OCI-LY1 (cell line): Measurements from ENCODE around the gene BAIAP2L1.

Source experiments
- H2AFZ ChIP-seq: fragments of 200-600 bp; sonication (generic), shearing (Covaris generic); 2 replicates; pipeline ENCODE4 v1.6.0; 2014; ENCODE audit warnings: antibody characterized with exemption, mild to moderate bottlenecking, low read length
- H3F3A ChIP-seq: fragments of 200-600 bp; sonication (generic), shearing (Covaris generic); 2 replicates; pipeline ENCODE4 v1.6.0; 2014; ENCODE audit warnings: mild to moderate bottlenecking, antibody characterized with exemption, low read length, moderate library complexity; ENCODE audit not compliant: insufficient read depth
- H3K27ac ChIP-seq: fragments of 200-600 bp; sonication (generic); 2 replicates; pipeline ENCODE4 v1.5.1; 2014; ENCODE audit warnings: low read length, mixed run types, mild to moderate bottlenecking, low read depth; ENCODE audit not compliant: poor library complexity, severe bottlenecking
- H3K27me3 ChIP-seq: fragments of 200-600 bp; sonication (generic); 2 replicates; pipeline ENCODE4 v1.6.0; 2014; ENCODE audit warnings: antibody characterized with exemption, mild to moderate bottlenecking, low read length, moderate library complexity; ENCODE audit not compliant: insufficient read depth
- H3K36me3 ChIP-seq: fragments of 200-600 bp; sonication (generic); 2 replicates; pipeline ENCODE4 v1.6.1; 2014; ENCODE audit warnings: mild to moderate bottlenecking, antibody characterized with exemption, low read length, moderate library complexity, mixed read lengths; ENCODE audit not compliant: insufficient read depth
- H3K4me1 ChIP-seq: fragments of 200-600 bp; sonication (generic); 2 replicates; pipeline ENCODE4 v1.5.1; 2014; ENCODE audit warnings: mild to moderate bottlenecking, low read length, moderate library complexity; ENCODE audit not compliant: insufficient read depth, severe bottlenecking
- H3K4me2 ChIP-seq: fragments of 200-600 bp; sonication (generic), shearing (Covaris generic); 2 replicates; pipeline ENCODE4 v1.6.1; 2014; ENCODE audit warnings: low read length
- H3K4me3 ChIP-seq: fragments of 200-600 bp; sonication (generic); 2 replicates; pipeline ENCODE4 v1.5.1; 2014; ENCODE audit warnings: low read length, low read depth, mild to moderate bottlenecking, mixed read lengths; ENCODE audit not compliant: poor library complexity, severe bottlenecking
- H3K79me2 ChIP-seq: fragments of 200-600 bp; shearing (Covaris generic); 2 replicates; pipeline ENCODE4 v1.6.1; 2016; ENCODE audit warnings: mixed run types, low read length, mixed read lengths; ENCODE audit not compliant: insufficient read depth
- H3K9ac ChIP-seq: fragments of 200-600 bp; sonication (generic), shearing (Covaris generic); 2 replicates; pipeline ENCODE4 v1.6.1; 2014; ENCODE audit warnings: mild to moderate bottlenecking, low read length, mixed read lengths
- H3K9me2 ChIP-seq: fragments of 200-600 bp; sonication (generic), shearing (Covaris generic); 2 replicates; pipeline ENCODE4 v1.6.1; 2014; ENCODE audit warnings: low read depth, mild to moderate bottlenecking, low read length, mixed read lengths
- H3K9me3 ChIP-seq: fragments of 200-600 bp; shearing (Covaris generic); 2 replicates; pipeline ENCODE4 v1.6.1; 2014; ENCODE audit warnings: low read length, mixed read lengths
- H4K20me1 ChIP-seq: fragments of 200-600 bp; sonication (generic), shearing (Covaris generic); 2 replicates; pipeline ENCODE4 v1.6.0; 2016; ENCODE audit warnings: mild to moderate bottlenecking, low read length; ENCODE audit not compliant: insufficient read depth
- EZH2 ChIP-seq: fragments of 200-600 bp; sonication (generic), shearing (Covaris generic); IDR thresholded peaks from 2 replicates; pipeline ENCODE4 v1.8.0; 2017; ENCODE audit warnings: borderline replicate concordance, mixed run types, mild to moderate bottlenecking, antibody characterized with exemption, low read length, moderate library complexity, mixed read lengths
- TF ChIP-seq, protein P1 (sequence below): fragments of 200-600 bp; sonication (generic), shearing (Covaris generic); IDR thresholded peaks from 2 replicates; pipeline ENCODE4 v1.5.1; 2017; ENCODE audit warnings: mild to moderate bottlenecking, antibody characterized with exemption, low read length, moderate library complexity, mixed read lengths

BAIAP2L1 gene

DNA sequence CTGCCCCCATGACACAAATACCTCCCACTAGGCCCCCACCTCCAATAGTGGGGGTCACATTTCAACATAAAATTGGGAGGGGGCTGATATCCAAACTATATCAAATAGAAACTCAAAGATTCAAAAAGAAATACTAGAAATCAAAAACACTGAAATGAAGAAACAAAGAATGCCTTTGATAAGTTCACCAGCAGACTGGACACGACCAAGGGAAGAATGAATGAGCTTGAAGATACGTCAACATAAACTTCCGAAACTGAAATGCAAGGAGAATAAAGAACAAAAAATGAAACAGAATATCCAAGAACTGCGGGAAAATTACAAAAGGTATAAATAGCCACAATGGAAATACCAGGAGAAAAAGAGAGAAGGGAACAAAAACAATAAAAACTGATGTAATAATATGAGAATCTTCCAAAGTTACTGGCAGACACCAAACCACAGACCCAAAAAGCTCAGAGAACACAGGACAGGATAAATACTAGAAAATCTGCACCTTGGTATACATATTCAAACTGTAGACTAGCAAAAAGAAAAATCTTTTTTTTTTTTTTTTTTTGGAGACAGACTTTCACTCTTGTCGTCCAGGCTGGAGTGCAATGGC lies 69.9 kb downstream of the BAIAP2L1 start:
- Histone ChIP-seq H3K9me2 (no peaks in the 10 kb centered on the region), H3K9me3 (no peaks in the 10 kb centered on the region), H3F3A (no peaks in the 10 kb centered on the region), H3K27me3 (peaks cover under 1% of the 10 kb centered on the region; the same call in 1 of the 2 replicates), H3K36me3 (no peaks in the 10 kb centered on the region), H3K4me3 (no peak overlapping the region), H3K79me2 (no peaks in the 10 kb centered on the region), H4K20me1 (no peaks in the 10 kb centered on the region), H3K27ac (no peak overlapping the region), H2AFZ (no peak overlapping the region), H3K4me1 (no peaks in the 10 kb centered on the region), H3K9ac (no peak overlapping the region), H3K4me2 (no peak overlapping the region)
- TF ChIP-seq, protein P1, sequence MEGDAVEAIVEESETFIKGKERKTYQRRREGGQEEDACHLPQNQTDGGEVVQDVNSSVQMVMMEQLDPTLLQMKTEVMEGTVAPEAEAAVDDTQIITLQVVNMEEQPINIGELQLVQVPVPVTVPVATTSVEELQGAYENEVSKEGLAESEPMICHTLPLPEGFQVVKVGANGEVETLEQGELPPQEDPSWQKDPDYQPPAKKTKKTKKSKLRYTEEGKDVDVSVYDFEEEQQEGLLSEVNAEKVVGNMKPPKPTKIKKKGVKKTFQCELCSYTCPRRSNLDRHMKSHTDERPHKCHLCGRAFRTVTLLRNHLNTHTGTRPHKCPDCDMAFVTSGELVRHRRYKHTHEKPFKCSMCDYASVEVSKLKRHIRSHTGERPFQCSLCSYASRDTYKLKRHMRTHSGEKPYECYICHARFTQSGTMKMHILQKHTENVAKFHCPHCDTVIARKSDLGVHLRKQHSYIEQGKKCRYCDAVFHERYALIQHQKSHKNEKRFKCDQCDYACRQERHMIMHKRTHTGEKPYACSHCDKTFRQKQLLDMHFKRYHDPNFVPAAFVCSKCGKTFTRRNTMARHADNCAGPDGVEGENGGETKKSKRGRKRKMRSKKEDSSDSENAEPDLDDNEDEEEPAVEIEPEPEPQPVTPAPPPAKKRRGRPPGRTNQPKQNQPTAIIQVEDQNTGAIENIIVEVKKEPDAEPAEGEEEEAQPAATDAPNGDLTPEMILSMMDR: no peak
- TF ChIP-seq EZH2: no peak

DNA sequence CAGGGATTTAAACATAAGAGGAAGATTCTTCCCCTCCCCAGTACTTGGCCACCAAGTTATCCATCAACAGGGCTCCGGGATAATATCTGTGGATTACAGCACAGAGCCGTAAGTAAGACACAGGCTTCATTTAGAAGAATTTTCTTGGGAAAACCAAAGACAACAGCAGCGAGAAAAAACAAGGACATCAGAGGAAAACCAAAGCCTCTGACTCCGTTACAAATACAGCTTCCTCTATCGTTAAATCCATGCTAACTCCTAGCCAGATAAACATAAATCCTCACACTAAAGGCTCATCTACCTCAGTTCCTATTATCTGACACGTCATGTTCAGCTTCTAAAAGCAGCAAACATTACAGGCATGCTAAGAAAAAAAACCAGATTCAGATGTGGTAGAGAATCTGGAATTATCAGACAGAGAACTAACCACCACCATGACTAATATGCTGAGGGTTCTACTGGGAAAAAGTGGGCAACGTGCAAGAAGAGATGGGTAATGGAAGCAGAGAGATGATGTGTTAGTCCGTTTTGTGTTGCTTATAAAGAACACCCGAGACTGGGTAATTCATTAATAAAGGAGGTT lies 71.0 kb downstream of the BAIAP2L1 start:
- no peak overlapping the region for H3K4me2 ChIP-seq
- no peaks in the 10 kb centered on the region for H3F3A ChIP-seq
- H3K9me2 ChIP-seq: no peaks in the 10 kb centered on the region
- H2AFZ ChIP-seq: no peak overlapping the region
- H3K27ac ChIP-seq: no peak overlapping the region
- no peaks in the 10 kb centered on the region for H3K4me1 ChIP-seq
- H3K79me2 ChIP-seq: no peaks in the 10 kb centered on the region
- H3K9me3 ChIP-seq: no peaks in the 10 kb centered on the region
- peaks cover 4% of the 10 kb centered on the region; the same call in 1 of the 2 replicates for H3K27me3 ChIP-seq
- H3K4me3 ChIP-seq: no peak overlapping the region
- TF ChIP-seq EZH2: no peak
- TF ChIP-seq, protein P1: no peak
- no peak overlapping the region for H3K9ac ChIP-seq
- no peaks in the 10 kb centered on the region for H3K36me3 ChIP-seq
- H4K20me1 ChIP-seq: no peaks in the 10 kb centered on the region

DNA sequence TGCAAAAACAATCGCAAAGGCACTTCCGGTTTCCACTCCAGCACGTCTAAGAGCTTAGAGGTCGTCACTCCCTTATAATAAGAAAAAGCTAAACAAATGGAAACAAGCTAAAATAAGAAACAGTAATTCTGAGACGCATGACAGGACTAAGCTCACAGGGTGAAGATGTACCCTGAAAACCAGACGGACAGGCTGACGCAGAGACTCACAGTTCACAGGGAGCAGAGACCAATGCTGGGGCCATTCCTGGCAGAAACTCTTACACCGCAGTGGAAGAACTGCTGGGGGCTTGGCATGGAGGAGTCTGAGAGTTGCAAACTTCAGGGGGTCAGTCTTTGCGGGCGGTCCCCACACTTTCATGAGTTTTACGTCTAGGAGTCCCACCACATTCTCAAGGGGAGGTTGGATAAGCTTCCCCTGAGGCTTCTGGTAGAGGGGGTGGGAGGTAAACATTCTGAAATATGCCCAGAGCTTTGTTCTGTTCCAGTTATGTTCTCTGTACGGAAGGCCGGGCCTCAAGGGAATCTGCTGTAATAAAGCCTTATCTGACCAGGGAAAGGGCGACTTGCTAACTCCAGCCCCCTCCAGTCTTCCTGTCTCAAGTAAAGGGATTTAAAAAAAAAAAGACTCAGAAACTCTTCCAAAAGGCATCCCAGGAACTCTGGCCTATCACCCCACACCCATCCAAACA lies 71.6 kb downstream of the BAIAP2L1 start:
- TF ChIP-seq EZH2: no peak
- TF ChIP-seq, protein P1: no peak
- Histone ChIP-seq H3K27ac (no peak overlapping the region), H3K4me1 (no peaks in the 10 kb centered on the region), H3K4me3 (no peak overlapping the region), H3K9ac (no peak overlapping the region), H3K27me3 (peaks cover 4% of the 10 kb centered on the region; the same call in 1 of the 2 replicates), H3K36me3 (no peaks in the 10 kb centered on the region), H3F3A (no peaks in the 10 kb centered on the region), H2AFZ (no peak overlapping the region), H4K20me1 (no peaks in the 10 kb centered on the region), H3K9me2 (no peaks in the 10 kb centered on the region), H3K4me2 (no peak overlapping the region), H3K79me2 (no peaks in the 10 kb centered on the region), H3K9me3 (no peaks in the 10 kb centered on the region)
